Vagina (tissue), 2 donors: ENCODE measurements around the gene ZG16. TPM values are rescaled to one million over a fixed set of nuclear protein-coding genes. Genes with fewer than 3 reads are reported as not detected.
"Not testable (repeated sequence)": the region's sequence is repeated elsewhere in the genome, so short reads cannot be mapped to it uniquely, and the experiment has no call there.

Source experiments
- DNase-seq, 2 donors: peaks; one replicate each; pipeline ENCODE4 v3.0.0-alpha.2; 2017; ENCODE audit errors: extremely low spot score in 2 of 2
- H3K27ac ChIP-seq: fragments of 200-600 bp; sonication (generic); one replicate; pipeline ENCODE4 v1.5.1; 2019
- H3K27me3 ChIP-seq: fragments of 200-600 bp; sonication (generic); one replicate; pipeline ENCODE4 v1.5.1; 2019
- H3K36me3 ChIP-seq, 2 donors: fragments of 200-600 bp; sonication (generic); one replicate each; pipeline ENCODE4 v1.5.1; 2017 to 2019
- H3K4me1 ChIP-seq: fragments of 200-600 bp; sonication (generic); one replicate; pipeline ENCODE4 v1.5.1; 2019
- H3K4me3 ChIP-seq, 2 donors: fragments of 200-600 bp; sonication (generic); 1 replicate in 1 of 2; 2 replicates in 1 of 2; pipeline ENCODE4 v1.5.1; 2016 to 2019
- H3K9me3 ChIP-seq: fragments of 200-600 bp; sonication (generic); one replicate; pipeline ENCODE4 v1.5.1; 2019
- POLR2A ChIP-seq, 2 donors: fragments of 450-650 bp; IDR thresholded peaks; one replicate each; pipeline ENCODE4 v1.6.1; 2017; ENCODE audit warnings: antibody characterized with exemption in 2 of 2, mild to moderate bottlenecking in 2 of 2, moderate library complexity in 2 of 2
- POLR2AphosphoS5 ChIP-seq, 2 donors: sonication (generic); formaldehyde crosslinking; IDR thresholded peaks; one replicate each; pipeline ENCODE4 v1.9.0; 2017; ENCODE audit warnings: antibody characterized with exemption in 2 of 2, mild to moderate bottlenecking in 2 of 2, low read depth in 1 of 2; ENCODE audit not compliant: insufficient read depth in 1 of 2
- intact Hi-C: fragments of 100-400 bp; cut with DNase I; formaldehyde crosslinking; loops from one replicate; pipeline ENCODE4 v1.15.1; 2023
- total RNA-seq: library from RNA; depleted of rRNA; stranded (reverse); fragments of >200 nt; gene quantifications from one replicate; pipeline ENCODE4 v1.2.3, GENCODE V29; 2016
- TF ChIP-seq, protein P1 (sequence below), 3 experiments: fragments of 450-650 bp in 2 of 3; fragments of 200-600 bp in 1 of 3; sonication (generic) in 1 of 3; IDR thresholded peaks; one replicate each; pipeline ENCODE4 v1.5.1; 2017 to 2019; ENCODE audit warnings: antibody characterized with exemption in 3 of 3, mild to moderate bottlenecking in 2 of 3, moderate library complexity in 2 of 3

Gene ZG16
- total RNA-seq, 1 donor from 2014 or later = not detected

DNA sequence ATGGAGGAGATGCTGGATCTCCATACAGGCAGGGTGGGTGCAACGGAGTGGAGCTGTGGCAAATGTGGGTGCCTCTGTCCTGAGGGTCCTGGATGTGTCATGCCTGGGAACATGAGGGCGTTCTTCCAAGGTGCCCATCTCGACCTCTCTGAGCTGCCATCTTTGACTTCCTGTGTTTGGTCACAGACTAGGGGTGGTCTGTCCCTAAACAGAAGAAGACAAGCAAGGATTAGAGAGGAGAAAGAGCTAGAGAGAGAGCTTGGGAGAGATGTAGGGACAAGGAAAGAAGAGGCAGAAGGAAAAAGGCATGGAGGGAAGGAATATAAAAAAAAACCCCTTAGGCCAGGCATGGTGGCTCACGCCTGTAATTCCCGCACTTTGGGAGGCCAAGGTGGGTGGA, 3.3 kb upstream of the ZG16 start:
- no peak for DNase-seq
- H3K9me3 ChIP-seq = no peaks in the 10 kb centered on the region
- H3K27ac ChIP-seq = no peak overlapping the region
- no peaks in the 10 kb centered on the region for H3K36me3 ChIP-seq
- no peaks in the 10 kb centered on the region for H3K4me1 ChIP-seq
- intact Hi-C loops = no loop called here
- TF ChIP-seq POLR2AphosphoS5 (IDR thresholded peaks at IDR 0.05; ENCODE audit: insufficient read depth in 1 of 2, low read depth in 1 of 2) (no peak), POLR2A (IDR thresholded peaks at IDR 0.05) (no peak)
- TF ChIP-seq, protein P1, sequence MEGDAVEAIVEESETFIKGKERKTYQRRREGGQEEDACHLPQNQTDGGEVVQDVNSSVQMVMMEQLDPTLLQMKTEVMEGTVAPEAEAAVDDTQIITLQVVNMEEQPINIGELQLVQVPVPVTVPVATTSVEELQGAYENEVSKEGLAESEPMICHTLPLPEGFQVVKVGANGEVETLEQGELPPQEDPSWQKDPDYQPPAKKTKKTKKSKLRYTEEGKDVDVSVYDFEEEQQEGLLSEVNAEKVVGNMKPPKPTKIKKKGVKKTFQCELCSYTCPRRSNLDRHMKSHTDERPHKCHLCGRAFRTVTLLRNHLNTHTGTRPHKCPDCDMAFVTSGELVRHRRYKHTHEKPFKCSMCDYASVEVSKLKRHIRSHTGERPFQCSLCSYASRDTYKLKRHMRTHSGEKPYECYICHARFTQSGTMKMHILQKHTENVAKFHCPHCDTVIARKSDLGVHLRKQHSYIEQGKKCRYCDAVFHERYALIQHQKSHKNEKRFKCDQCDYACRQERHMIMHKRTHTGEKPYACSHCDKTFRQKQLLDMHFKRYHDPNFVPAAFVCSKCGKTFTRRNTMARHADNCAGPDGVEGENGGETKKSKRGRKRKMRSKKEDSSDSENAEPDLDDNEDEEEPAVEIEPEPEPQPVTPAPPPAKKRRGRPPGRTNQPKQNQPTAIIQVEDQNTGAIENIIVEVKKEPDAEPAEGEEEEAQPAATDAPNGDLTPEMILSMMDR (IDR thresholded peaks at IDR 0.05) = no peak
- no peak overlapping the region for H3K4me3 ChIP-seq
- no peaks in the 10 kb centered on the region for H3K27me3 ChIP-seq

DNA sequence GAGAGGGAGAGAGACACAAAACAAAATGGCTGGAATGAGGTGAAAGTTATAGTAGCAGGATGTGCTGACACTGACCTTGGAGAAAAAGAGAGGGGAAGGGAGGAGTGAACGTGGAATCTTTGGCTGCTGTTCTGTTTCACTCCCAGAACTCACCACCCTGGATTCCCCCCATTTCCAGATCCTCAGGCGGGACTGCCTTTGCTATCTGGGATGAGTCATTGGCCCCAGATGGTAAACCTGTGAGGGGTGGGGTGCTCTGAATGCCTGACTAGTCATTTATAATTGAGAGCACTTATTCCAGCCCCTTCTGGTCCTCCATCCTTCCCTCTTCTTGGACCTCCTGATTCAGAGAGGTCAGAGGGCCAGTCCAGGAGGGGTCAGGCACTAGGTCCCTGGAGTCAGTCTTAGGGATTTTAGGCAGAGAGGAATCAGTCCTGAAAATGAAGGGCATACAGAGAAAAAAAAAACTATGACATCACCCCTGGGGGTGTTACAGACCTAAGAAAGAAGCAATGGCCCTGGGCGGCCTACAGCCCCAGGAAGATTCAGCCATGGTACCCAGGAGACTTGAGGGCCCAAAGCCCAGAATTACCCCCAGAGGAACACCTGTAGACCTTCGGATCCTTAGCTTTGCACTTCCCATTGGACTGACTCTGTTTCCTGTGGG, 2.2 kb upstream of the ZG16 start:
- H3K36me3 ChIP-seq = no peaks in the 10 kb centered on the region
- H3K4me3 ChIP-seq = no peak overlapping the region
- no peaks in the 10 kb centered on the region for H3K27me3 ChIP-seq
- no peak overlapping the region for H3K27ac ChIP-seq
- no peaks in the 10 kb centered on the region for H3K9me3 ChIP-seq
- intact Hi-C loops = no loop called here
- DNase-seq = no peak
- no peaks in the 10 kb centered on the region for H3K4me1 ChIP-seq
- TF ChIP-seq, protein P1 (IDR thresholded peaks at IDR 0.05) = no peak
- no peak for TF ChIP-seq POLR2AphosphoS5 (IDR thresholded peaks at IDR 0.05; ENCODE audit: insufficient read depth in 1 of 2, low read depth in 1 of 2)
- TF ChIP-seq POLR2A (IDR thresholded peaks at IDR 0.05) = no peak

DNA sequence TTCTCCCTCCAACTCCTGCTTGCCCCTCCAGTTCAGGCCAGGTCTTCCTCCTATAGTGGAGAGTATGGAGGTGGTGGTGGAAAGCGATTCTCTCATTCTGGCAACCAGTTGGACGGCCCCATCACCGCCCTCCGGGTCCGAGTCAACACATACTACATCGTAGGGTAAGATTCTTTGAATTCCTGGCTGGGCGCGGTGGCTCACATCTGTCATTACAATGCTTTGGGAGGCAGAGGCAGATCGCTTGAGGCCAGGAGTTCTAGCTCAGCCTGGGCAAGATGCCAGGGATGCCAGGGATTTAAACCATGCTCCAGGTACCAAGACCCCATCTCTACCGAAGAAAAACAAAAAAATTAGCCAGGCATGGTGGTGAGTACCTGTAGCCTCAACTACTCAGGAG, 1.4 kb downstream of the ZG16 start:
- no peaks in the 10 kb centered on the region for H3K9me3 ChIP-seq
- DNase-seq = no peak
- no peak overlapping the region for H3K27ac ChIP-seq
- no peak overlapping the region for H3K4me3 ChIP-seq
- intact Hi-C loops = no loop called here
- H3K36me3 ChIP-seq = no peaks in the 10 kb centered on the region
- TF ChIP-seq POLR2A (IDR thresholded peaks at IDR 0.05) (no peak), POLR2AphosphoS5 (IDR thresholded peaks at IDR 0.05; ENCODE audit: insufficient read depth in 1 of 2, low read depth in 1 of 2) (no peak)
- TF ChIP-seq, protein P1 (IDR thresholded peaks at IDR 0.05) = no peak
- H3K27me3 ChIP-seq = no peaks in the 10 kb centered on the region
- no peaks in the 10 kb centered on the region for H3K4me1 ChIP-seq

DNA sequence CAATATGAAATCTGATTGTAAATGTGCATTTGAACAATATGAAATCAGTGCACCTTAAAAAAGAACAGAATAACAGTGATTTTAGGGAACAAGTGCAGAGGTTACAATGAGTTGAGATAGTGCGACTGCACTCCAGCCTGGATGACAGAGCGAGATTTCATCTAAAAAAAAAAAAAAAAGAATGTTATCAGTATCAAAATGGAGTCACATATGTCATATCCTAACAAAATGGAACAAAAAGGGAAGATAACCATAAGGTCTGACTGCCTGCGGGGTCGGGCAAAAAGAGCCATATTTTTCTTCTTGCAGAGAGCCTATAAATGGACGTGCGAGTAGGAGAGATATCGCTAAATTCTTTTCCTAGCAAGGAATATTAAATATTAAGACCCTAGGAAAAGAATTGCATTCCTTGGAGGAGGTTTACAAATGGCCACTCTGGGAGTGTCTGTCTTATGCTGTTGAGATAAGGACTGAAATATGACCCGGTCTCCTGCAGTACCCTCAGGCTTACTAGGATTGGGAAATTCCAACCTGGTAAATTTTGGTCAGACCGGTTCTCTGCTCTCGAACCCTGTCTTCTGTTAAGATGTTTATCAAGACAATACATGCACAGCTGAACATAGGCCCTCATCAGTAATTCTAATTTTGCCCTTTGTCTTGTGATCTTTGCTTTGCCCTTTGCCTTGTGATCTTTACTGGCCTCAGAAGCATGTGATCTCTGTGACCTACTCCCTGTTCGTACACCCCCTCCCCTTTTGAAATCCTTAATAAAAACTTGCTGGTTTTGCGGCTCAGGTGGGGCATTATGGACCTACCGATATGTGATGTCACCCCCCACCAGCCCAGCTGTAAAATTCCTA, 5.3 kb downstream of the ZG16 start:
- H3K27ac ChIP-seq, H3K9me3 ChIP-seq, H3K4me3 ChIP-seq, intact Hi-C loops, H3K36me3 ChIP-seq, DNase-seq, H3K27me3 ChIP-seq: not testable (repeated sequence)
- H3K4me1 ChIP-seq = peaks cover 12% of the 10 kb centered on the region

DNA sequence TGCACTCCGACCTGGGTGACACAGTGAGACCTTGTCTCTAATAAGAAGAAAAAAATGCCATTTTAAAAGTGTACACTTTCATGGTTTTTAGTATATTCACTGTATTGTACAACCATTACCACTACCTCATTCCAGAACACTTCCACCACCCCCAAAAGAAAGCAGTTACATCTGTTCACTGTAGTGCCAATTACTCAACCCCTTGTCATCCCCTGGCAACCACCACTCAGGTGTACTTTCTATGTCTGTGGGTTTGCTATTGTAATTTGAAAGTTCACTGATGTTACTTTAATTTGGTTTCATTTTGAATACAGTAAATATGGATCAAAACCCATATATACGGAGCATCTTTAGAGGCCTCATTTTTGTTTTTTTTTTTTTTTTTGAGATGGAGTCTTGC, 6.1 kb downstream of the ZG16 start:
- H3K27ac ChIP-seq = no peak overlapping the region
- DNase-seq = no peak
- H3K4me1 ChIP-seq = peaks cover 12% of the 10 kb centered on the region
- TF ChIP-seq POLR2AphosphoS5 (IDR thresholded peaks at IDR 0.05; ENCODE audit: insufficient read depth in 1 of 2, low read depth in 1 of 2) = no peak
- TF ChIP-seq, protein P1 (IDR thresholded peaks at IDR 0.05) = no peak
- TF ChIP-seq POLR2A (IDR thresholded peaks at IDR 0.05) = no peak
- intact Hi-C loops = no loop called here
- H3K9me3 ChIP-seq = no peaks in the 10 kb centered on the region
- H3K4me3 ChIP-seq = no peak overlapping the region
- H3K36me3 ChIP-seq = no peaks in the 10 kb centered on the region
- H3K27me3 ChIP-seq = no peaks in the 10 kb centered on the region
